Right lobe of liver (tissue), 4 donors: ENCODE results near the gene BLM.

Experiments used
- POLR2A ChIP-seq: fragments of 450-650 bp; IDR thresholded peaks from one replicate; pipeline ENCODE4 v1.6.1; 2017; ENCODE audit warnings: antibody characterized with exemption, mild to moderate bottlenecking
- TF ChIP-seq, protein P1 (sequence below), 4 donors: fragments of 200-600 bp in 3 of 4; fragments of 450-650 bp in 1 of 4; IDR thresholded peaks; one replicate each; pipeline versions ENCODE4 v1.5.1 to v1.8.0; 2016 to 2022; ENCODE audit warnings: antibody characterized with exemption in 4 of 4, mild to moderate bottlenecking in 2 of 4
- donor health status: DM: no; HTN: no; CAD: no.
- donor health status: DM: no; HTN: no; CAD: no.
- donor health status: DM: no; HTN: yes; CAD: no.

DNA sequence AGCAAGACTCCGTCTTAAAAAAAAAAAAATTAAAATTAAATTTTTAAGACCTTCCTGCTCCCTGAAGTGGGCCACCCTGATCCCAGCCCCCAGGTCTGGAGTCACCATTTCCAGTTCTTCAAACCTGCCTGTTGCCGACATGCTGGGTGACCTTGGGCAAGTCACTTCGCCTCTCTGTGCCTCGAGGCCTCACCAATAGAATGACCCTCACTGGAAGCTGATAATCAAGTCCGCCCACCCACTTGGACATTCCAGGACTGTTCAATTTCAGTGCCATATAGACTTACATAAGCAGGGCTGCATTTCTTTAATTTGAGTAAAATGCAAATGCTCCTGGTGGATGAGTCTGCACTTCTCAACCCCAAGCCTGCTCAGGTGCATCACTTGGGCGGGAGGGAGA, 112.0 kb downstream of the BLM start:
- TF ChIP-seq, protein P1, sequence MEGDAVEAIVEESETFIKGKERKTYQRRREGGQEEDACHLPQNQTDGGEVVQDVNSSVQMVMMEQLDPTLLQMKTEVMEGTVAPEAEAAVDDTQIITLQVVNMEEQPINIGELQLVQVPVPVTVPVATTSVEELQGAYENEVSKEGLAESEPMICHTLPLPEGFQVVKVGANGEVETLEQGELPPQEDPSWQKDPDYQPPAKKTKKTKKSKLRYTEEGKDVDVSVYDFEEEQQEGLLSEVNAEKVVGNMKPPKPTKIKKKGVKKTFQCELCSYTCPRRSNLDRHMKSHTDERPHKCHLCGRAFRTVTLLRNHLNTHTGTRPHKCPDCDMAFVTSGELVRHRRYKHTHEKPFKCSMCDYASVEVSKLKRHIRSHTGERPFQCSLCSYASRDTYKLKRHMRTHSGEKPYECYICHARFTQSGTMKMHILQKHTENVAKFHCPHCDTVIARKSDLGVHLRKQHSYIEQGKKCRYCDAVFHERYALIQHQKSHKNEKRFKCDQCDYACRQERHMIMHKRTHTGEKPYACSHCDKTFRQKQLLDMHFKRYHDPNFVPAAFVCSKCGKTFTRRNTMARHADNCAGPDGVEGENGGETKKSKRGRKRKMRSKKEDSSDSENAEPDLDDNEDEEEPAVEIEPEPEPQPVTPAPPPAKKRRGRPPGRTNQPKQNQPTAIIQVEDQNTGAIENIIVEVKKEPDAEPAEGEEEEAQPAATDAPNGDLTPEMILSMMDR (IDR thresholded peaks at IDR 0.05) = no peak
- no peak for TF ChIP-seq POLR2A
